Activated CD4-positive, alpha-beta T cell treated with anti-CD3 and anti-CD28 coated beads, Interleukin-10, Interleukin-2, amounts not matched to agents 100 ng/mL and 50 ng/mL, durations not matched to agents 16 hours and 8 hours (primary cell): ENCODE data around the gene LMAN2L.
"Not testable (repeated sequence)": the region's sequence is repeated elsewhere in the genome, so short reads cannot be mapped to it uniquely, and the experiment has no call there.

ENCODE experiments used
- DNase-seq: peaks from one replicate; pipeline ENCODE4 v3.0.0-alpha.2; 2020

LMAN2L gene

DNA sequence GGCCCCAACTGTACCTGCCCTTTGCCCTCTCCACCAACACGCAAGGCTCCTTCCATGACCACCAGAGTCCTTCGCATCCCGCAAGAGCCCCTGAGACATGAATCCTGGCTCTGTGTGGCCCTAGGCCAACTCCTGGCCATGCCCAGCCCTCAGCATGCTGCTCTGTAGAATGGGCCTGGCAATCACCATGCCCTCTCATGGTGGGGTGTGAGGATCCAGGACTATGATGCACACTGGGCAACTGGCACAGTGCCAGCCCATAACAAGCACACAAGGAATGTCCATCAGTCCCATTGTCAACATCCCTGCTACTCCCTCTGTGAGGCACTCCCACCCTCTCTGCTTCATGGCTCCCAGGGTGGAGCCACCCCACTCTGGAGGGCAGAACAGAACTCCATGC, 52.6 kb downstream of the LMAN2L start:
- no peak for DNase-seq

DNA sequence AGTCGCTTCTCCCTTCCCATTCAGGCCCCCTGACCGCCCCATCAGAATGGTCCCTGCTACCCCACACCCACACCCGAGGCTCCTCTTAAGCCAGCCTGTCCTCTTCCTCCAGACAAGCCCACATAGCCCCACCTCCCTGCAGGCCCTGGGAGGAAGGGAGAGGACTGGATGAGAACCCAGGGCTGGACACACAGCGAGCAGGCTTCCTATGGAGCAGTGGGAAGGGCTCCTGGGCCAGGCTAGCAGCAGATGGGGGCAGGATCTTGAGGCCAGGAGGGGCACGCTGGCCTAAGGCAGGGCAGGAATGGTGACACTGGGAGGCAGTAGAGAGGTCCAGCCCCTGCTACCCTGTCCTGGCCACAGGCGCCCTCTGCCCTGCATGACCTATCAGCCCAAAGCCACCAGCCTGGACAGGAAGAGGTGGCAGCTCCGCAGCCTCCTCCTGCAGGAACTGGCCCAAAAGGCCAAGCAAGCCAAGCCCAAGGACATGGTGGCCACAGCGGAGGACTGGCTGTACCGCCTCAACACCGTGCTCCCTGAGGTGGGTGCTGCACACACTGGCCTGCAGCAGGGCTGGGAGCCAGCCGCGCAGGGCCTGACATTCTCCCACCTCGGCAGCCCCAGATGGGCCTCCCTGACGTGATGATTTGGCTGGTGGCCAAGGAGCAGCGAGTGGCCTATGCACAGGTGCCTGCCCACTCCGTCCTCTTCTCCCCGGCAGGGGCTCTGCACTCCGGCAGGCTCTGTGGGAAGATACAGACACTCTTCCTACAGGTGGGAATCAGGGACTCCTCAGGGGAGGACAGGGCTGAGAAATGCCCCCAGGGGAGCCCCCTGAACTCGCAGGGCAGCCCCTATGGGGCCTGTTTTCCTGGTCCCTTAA, 54.0 kb downstream of the LMAN2L start:
- no peak for DNase-seq

DNA sequence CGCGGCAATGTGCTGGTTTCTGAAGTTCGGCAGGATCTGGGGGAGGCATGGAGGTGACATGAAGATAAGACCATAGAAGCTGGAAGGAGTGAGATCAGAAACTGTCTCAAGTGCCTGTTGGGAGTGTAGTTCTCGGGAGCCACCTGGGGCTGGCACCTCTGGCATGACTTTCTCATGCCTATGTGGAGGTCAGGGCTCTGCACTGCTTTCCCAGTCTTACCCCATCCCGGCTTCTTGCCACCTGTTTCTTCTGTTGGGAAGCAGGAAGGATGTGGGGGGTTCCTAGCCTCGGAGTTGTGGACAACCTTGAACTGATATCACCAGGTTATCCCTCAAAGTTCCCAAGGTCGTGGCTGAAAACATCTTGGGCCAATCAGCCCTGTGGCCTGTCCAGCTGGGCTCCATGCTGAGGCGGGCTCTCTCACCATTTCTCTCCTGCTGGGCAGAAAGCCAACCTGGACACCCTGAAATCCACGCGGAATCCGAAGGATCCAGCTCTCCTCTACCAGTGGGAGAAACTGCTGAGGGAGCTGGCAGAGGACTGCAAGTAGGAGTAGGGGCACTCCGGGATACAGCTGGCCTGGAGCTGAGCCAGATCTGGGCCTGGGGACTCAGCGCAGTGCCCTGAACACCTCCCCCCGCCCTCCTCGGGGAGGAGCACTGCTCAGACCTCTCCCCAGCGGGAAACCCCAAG, 54.8 kb downstream of the LMAN2L start:
- no peak for DNase-seq

DNA sequence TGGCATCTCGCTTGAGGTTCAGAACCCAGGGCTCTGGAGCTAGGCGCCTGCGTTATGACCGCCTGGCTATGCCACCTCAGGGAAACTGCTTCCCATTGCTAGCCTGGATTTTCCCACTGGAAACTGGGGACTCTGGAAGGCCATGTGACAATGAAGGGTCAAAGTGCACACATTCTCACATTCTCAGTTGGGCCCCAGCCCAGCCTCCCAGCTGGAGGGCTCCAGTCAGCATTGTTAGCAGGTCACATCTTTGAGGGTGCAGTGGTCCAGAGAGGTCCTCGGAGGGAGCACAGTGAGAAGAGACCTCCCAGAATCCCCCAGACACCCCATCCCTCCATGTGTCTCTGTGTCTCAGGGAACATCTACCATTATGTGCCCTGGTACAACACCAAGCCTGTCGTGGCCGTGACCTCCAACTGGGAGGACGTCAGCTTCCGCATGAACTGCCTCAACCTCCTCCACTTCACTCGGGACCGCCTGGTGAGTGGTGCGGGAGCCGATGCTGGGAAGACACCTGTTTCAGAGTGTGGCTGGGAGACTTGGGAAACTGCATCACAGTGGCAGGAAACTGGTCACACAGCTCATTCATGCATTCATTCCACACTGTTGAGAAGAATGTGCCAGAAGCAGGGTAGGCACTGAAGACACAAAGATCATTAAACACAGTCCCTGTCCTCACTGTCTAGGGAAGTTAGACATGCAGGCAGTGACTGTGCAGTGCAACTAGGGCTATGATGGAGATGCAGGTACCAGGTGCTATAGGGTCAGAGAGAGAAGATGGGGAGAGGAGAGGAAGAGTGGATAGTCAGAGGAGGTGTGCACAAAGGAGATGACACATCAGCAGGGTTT, 55.7 kb downstream of the LMAN2L start:
- no peak for DNase-seq

DNA sequence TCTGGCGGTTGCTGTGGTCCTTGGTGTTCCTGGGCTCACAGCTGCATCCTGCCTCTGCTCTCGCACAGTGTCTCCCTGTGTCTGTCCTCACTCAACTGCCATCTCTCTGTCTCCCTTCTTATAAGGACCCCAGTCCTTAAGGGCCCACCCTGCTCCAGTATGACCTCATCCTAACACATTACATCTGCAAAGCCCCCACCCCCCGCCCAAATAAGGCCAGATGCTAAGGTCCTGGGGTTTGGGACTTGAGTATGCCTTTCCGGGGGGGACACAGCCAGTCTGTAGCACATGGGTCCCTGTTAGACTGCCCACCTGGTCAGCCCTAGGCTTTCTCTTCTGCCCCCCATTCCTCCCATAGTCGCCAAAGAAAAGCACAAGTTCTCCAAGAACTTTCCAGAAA, 56.6 kb downstream of the LMAN2L start:
- DNase-seq, result no peak

DNA sequence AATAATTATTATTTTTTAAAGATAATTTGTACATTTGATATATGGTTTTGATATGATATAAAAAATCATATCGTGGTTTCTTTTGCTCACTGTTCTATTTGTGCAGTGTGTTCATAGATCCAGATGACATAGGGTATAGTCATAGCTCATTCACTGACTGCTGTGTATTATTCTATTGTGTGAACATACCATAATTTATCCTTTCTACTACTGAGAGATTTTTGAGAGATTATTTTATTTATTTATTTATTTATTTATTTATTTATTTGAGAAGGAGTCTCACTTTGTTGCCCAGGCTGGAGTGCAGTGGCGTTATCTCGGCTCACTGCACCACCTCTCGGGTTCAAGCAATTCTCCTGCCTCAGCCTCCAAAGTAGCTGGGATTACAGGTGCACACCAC, 58.3 kb downstream of the LMAN2L start:
- no peak for DNase-seq

DNA sequence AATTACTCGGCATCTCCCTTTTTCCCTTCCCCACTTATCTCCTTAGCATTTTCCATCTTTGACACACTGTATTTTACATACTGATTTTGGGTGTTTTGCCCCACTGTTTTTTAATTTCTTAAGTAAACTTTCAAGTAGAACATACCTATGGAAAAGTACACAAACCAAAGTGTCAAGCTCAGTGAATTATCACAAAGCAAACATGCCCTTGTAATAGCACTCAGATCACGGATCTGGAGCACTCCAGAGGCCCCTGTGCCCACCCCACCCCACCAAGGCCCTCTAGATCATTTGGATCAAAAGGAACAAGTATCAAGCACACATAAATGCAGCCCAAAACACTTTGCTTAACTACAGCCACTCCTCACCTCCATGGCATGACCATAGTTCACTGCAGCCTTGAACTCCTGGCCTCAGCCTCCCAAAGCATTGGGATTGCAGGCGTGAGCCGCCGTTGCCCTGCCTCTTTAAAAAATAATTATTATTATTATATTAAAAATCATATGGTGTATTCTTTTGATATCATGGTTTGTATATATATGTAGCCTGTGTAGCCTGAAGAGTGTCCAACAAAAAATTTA, 59.2 kb downstream of the LMAN2L start:
- DNase-seq, result no peak

DNA sequence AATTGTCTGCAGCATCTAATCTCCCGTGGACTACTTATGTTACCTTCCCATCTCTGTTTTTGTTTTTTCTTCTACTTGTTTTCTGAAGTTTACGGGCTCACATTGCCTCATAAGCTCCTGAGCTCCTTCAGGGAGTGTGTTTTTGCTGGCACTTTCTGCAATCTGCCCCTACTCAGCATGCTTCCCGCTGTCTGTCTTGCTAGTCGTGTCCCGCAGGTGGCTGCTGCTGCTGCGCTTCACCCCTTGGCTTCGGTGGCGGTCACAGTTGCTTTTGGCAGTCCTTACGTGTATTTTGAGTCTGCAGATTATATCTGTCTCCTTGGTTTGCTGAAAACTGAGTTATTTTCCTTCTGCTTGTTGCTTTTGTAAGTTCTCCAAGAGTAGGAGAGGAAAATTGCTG, 60.0 kb downstream of the LMAN2L start:
- DNase-seq, result no peak

DNA sequence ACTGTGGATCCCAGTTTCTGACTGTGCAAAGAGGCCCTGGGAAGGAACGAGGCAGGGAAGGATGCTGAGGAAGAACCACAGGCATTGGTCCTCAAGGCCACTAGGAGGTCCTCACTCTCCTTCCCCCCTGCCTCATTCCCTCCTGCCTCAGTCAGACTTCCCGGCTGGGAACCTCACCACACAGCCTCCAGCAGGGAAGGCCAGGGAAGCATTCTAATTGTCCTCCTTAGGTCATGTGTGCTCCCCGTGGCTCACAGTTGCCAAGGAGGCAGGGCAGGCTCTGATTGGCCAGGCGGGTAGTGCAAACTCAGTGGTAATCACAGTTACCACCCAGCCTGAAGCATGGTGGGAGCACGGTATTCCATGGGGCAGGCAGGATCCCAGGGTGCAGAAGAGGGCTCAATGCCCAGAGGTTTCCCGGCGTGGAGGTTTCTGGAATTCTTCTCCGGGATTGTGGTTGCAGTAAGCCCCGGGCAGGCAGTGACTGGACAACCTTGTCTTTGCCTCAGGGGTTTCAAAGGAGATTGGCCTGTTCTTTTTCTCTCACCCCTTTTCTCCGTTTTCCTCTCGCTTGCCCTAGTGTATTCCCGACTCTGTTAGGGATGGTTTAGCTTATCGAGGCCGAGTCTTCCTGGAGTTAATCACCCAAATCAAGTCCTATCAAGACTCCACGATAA, 70.2 kb downstream of the LMAN2L start:
- DNase-seq, result no peak

DNA sequence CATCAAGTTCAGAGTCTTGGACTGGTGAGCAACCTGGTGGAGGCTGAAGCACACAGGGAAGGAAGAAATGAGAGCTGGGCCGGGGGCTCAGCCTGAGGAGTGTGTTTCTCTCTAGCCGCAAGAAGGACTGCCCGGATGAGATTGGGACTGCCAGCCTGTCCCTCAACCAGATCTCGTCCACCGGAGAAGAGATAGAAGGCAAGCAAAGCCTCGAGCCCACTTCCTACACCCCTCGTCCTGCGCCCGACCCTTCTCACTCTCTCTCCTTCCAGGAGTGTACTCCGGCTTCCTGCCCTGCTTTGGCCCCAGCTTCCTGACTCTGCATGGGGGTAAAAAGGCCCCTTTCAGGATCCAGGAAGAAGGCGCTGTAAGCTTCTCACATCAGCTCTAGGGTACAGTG, 71.1 kb downstream of the LMAN2L start:
- DNase-seq, result no peak

DNA sequence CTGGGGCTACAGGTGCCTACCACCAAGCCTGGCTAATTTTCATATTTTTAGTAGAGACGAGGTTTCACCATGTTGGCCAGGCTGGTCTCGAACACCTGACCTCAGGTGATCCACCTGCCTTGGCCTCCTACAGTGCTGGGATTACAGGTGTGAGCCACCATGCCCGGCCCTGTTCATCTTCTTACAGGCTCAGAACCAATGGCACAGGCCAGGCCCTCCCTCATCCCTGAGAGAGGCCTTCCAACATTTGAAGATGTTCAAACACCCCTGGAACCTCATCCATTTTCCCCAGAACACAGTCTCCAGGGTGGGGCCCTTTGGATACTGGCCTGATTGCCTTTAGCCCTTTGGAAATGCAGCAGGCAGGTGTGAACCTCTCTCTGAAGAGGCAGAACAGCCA, 74.1 kb downstream of the LMAN2L start:
- not testable (repeated sequence) for DNase-seq

DNA sequence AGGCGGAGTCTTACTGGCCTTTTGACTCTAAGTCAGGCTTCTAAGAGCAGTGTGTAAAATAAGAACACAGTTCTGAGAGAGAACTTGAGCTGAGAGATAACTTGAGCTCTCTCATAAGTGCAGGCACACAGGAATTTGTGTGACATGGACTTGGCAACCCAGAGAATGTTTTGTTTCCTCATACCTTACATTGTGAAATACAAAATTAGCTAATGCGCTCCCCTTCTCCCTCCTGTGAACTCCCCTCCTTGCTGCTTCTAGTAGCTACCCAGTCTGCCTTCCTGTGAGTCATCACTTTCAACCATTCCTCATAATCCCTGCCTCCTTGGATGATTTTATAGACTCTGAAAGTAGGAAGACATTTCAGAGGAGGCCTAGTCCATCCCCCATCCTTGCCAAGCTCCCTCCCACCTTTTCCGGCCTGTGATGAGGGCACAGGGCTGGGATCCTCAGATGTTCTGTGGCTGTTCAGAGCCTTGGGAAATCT, 74.7 kb downstream of the LMAN2L start:
- no peak for DNase-seq

DNA sequence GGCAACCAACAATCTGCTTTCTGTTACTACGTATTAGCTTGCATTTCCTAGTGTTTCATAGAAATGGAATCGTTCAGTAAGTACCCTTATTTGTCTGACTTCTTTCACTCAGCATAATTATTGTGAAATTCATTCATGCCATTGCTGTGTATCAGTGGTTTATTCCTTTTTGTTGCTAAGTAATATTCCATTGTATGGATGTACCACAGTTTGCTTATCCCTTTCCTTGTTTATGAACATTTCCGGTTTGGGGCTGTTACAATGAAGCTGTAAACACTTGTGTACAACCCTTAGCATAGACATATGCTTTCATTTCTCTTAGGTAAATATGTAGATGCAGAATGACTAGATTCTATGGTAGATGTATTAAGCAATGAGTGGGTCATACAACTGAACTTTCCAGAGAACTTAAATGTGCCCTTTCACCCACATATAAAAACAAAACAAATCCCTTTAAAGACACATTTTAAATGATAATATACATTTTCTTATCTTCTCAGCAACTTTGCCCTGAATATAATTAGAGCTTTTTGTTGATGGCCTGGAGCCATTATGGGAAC, 75.4 kb downstream of the LMAN2L start:
- DNase-seq, result no peak

DNA sequence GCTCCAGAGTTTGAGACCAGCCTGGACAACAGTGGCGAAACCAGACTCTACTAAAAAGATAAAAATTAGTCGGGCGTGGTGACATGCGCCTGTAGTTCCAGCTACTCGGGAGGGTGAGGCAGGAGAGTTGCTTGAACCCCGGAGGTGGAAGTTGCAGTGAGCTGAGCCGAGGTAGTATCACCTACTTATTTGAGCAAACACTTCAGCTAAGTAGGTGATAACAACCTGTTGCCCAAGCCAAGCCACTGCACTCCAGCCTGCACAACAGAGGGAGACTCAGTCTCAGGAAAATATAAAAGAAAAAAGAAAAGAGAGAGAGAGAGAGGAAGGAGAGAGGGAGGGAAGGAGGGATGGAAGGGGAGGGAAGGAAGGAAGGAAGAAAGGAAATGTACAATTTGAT, 76.0 kb downstream of the LMAN2L start:
- no peak for DNase-seq

DNA sequence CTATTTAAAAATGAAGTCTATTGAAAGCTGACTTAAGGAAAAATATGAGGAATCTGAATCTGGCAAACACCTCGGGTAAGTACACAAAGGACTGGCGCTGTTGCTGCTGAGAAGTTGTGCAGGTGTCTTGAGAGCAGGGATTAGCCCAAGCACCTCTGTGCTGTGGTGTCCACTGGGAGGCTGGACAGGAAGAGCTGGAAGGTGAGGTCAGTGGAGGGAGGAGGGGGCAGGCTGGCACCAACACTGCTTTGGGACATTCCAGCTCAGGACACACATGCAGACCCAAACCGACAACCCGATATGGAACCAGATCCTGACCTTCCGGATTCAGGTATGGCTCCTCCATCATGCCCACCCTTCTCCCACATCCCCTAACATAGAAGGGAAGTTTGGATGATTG, 76.7 kb downstream of the LMAN2L start:
- DNase-seq, result no peak

DNA sequence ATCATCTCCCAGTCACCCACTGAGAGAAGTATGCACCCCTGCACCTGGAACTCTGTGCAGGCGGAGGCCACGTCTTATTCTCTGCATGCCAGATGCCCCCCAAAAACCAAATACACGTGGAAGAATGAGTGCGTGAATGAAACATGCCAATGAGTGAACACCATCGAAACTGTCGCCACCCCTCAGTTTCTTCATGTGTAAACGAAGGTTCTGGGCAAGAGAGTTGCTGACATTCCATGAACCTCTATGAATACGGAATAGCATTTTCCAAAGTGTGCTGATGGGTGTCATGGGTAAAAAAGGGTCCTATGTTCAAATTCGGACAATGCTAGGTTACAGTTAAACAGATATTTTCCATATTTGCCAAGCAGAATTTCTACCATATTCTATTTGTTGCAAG, 77.5 kb downstream of the LMAN2L start:
- DNase-seq, result no peak

DNA sequence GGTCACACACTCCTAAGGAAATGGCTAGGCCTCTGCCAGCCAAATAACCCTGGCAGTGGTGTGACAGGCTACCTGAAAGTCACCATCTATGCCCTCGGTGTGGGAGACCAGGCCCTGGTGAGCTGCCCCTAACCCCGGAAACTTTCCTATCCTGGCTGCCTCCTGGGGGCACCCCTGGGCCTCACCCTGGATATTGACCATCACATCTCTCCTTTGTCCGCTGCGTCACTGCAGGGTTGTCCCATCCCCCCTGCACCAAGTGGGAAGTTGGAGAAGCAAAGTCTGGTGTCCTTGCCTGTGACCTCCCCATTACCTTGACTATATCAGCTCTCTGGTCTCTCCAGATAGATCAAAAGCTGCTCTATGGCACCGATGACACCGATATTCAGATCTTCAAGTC, 78.5 kb downstream of the LMAN2L start:
- no peak for DNase-seq

DNA sequence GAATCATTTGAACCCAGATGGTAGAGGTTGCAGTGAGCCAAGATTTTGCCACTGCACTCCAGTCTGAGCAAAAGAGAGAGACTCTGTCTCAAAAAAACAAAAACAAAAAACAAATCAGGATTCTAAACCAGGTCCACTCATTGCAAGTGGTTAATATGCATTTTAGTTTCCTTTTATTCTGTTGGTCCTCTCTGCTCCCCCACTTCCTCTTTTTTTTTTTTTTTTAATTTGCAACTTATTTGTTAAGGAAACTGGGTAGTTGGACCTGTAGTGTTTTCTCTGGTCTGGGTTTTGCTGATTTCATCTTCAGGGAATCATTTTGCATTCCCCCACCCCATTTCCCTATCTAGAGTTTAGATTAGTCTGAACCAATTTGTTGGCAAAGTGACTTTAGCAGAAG, 83.3 kb downstream of the LMAN2L start:
- no peak for DNase-seq
